ENCODE measurements around the gene PLBD2. TPM values are rescaled to one million over a fixed set of nuclear protein-coding genes. Genes with fewer than 3 reads are reported as not detected.
"Not testable (repeated sequence)": the region's sequence is repeated elsewhere in the genome, so short reads cannot be mapped to it uniquely, and the experiment has no call there.

The PLBD2 gene
- total RNA-seq, 2 donors from 2014 or later, result 13.2 to 14.7 TPM

DNA sequence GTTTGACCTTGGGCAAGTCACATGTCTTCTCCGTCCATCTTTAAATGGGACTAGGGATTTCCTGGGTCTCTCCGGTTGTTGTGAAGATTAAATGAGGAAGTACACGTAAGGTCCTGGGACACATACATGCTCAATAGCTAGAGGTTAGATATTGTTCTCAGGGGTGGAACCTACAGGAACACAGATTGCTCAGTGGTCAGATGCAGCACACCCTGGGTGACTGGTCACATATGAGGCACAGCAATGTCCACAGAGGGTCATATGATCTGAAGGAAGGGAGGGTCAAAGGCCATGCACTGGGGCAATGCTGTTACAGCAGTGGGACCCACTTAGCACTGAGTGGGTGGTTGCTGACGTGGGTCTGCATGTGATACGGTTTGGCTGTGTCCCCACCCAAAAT, 12.0 kb upstream of the PLBD2 start:
- Mint-ChIP-seq H3K4me1 (ENCODE audit: low read depth) (no peaks in the 10 kb centered on the region), H3K9me3 (no peaks in the 10 kb centered on the region), H3K36me3 (ENCODE audit: insufficient read depth in 2 of 2) (no peaks in the 10 kb centered on the region), H3K4me3 (no peak overlapping the region), H3K27me3 (ENCODE audit: low read depth) (no peaks in the 10 kb centered on the region), H3K27ac (no peak overlapping the region)
- DNase-seq (no peak), ATAC-seq (replicated peaks in 1 of 2) (no peak)

DNA sequence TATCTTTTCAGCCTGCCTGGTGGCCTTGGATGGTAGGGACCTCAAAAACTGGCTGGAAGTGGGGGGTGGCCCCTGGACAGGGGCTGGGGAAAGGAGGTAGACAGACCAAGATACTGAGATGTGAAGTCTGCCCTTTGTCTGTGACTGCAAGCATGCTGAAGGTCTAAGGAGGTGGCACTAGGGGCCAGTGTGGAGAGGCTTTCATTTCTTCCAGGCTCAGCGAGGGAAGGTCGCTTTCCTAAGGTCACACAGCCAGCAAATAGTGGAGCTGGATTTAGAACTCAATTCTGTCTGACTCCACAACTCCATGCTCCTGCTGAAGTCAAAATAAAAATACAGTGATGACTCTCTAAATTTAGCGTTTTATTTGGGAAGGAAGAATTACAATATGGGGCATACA, 11.3 kb upstream of the PLBD2 start:
- ATAC-seq (replicated peaks in 1 of 2) (no peak), DNase-seq (no peak)

DNA sequence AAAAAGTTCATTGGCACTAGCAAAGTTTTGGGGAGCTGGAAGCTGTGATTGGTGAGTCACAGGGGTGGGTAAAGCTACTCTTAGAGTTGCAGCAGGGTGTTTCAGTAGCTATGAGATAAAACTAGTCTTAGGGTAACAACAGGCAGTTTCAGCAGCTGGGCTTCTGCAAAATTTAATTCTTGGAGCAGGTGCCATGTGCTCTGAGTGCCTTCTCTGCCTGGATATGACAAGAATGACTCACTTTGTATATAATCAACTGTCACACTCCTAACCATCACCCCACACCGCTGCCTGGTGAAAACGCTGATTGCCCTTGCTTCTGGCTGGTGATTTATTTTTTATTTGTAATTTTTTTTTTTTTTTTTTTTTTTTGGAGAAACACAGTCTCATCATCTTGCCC, 10.5 kb upstream of the PLBD2 start:
- no peaks in the 10 kb centered on the region for H3K36me3 Mint-ChIP-seq (ENCODE audit: insufficient read depth in 2 of 2)
- H3K27ac Mint-ChIP-seq, result no peak overlapping the region
- no peaks in the 10 kb centered on the region for H3K9me3 Mint-ChIP-seq
- DNase-seq (no peak), ATAC-seq (replicated peaks in 1 of 2) (no peak)
- peaks cover 5% of the 10 kb centered on the region for H3K4me1 Mint-ChIP-seq (ENCODE audit: low read depth)
- peaks cover 8% of the 10 kb centered on the region for H3K27me3 Mint-ChIP-seq (ENCODE audit: low read depth)
- H3K4me3 Mint-ChIP-seq, result no peak overlapping the region

More for the DNA sequence above, 11.3 kb upstream of the PLBD2 start:
- Mint-ChIP-seq H3K27me3 (ENCODE audit: low read depth) (no peaks in the 10 kb centered on the region), H3K36me3 (ENCODE audit: insufficient read depth in 2 of 2) (no peaks in the 10 kb centered on the region), H3K9me3 (no peaks in the 10 kb centered on the region), H3K4me1 (ENCODE audit: low read depth) (no peaks in the 10 kb centered on the region), H3K27ac (no peak overlapping the region), H3K4me3 (no peak overlapping the region)

DNA sequence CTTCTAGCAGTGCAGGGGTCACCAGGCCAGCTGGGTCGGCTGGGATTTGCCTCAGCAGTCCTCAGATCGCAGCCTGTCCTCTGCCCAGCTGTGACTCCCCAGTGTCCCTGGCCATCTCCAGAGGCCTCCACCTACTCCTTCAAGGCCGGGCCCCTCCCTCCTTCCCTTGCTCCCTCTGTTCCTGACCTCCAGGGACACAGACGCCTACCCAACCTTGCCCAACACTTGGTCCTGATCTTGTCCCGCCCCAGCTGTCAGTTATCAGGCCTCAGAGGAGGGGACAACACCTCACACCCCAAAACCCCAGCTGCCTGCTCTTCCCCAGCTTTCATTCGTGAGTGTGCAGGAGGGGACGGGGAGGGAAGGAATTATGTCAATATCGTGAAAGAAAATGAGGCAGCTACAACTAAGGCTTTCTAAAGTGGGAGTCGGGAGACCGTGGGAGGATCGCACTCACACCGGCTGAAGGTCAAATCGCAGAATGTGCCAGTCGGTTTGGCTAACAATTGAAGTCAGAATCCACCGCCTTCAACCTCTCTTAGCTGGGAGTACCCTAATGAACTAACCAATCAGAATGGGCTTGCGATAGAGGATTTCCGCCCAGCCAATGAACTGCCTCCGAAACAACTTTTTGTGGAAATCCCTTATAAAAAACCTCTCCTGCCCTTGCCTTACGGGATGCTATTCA, 9.4 kb upstream of the PLBD2 start:
- DNase-seq, result no peak
- no peaks in the 10 kb centered on the region for H3K36me3 Mint-ChIP-seq (ENCODE audit: insufficient read depth in 2 of 2)
- peaks cover 5% of the 10 kb centered on the region for H3K4me1 Mint-ChIP-seq (ENCODE audit: low read depth)
- no peak overlapping the region for H3K4me3 Mint-ChIP-seq
- H3K27ac Mint-ChIP-seq, result no peak overlapping the region
- H3K9me3 Mint-ChIP-seq, result no peaks in the 10 kb centered on the region
- ATAC-seq (replicated peaks in 1 of 2), result no peak
- H3K27me3 Mint-ChIP-seq (ENCODE audit: low read depth), result peaks cover 9% of the 10 kb centered on the region

DNA sequence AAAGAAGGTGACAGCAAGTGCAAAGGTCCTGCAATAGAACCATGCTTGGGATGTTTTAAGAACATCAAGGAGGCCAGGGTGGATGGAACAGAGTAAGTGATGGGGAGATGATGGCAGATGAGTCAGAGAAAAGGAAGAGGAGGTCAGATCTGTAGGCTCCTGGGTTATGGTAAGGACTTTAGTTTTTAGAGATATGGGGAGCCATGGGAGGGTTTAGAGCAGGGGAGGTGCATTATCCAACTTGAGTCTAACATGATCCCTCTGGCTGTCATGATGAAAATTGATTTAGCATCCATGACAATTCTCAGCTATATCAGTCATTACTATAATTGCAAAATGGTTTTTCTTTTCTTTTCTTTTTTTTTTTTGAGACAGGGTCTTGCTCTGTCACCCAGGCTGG, 7.3 kb upstream of the PLBD2 start:
- ATAC-seq (replicated peaks in 1 of 2), result no peak
- H3K27me3 Mint-ChIP-seq (ENCODE audit: low read depth), result peaks cover 9% of the 10 kb centered on the region
- peaks cover 5% of the 10 kb centered on the region for H3K4me1 Mint-ChIP-seq (ENCODE audit: low read depth)

DNA sequence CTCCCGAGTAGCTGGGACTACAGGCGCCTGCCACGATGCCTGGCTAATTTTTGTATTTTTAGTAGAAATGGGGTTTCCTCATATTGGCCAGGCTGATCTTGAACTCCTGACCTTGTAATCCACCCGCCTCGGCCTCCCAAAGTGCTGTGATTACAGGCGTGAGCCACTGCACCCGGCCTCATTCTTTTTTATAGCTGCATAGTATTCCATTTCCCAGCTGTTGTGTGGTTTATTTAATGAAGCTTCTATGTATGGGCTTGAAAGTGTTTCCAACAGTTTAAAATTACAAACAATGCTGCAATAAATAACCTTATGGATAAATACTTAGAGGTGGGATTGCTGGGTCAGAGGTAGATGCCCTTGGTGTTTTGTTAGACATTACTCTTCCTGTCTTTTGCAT, 4.2 kb upstream of the PLBD2 start:
- H3K27me3 Mint-ChIP-seq (ENCODE audit: low read depth); ATAC-seq (replicated peaks in 1 of 2); DNase-seq; H3K36me3 Mint-ChIP-seq (ENCODE audit: insufficient read depth in 2 of 2); H3K4me1 Mint-ChIP-seq (ENCODE audit: low read depth); H3K27ac Mint-ChIP-seq; H3K4me3 Mint-ChIP-seq; H3K9me3 Mint-ChIP-seq: not testable (repeated sequence)

More for the DNA sequence above, 7.3 kb upstream of the PLBD2 start:
- no peaks in the 10 kb centered on the region for H3K9me3 Mint-ChIP-seq
- DNase-seq, result no peak
- no peak overlapping the region for H3K4me3 Mint-ChIP-seq
- no peak overlapping the region for H3K27ac Mint-ChIP-seq
- H3K36me3 Mint-ChIP-seq (ENCODE audit: insufficient read depth in 2 of 2), result no peaks in the 10 kb centered on the region

DNA sequence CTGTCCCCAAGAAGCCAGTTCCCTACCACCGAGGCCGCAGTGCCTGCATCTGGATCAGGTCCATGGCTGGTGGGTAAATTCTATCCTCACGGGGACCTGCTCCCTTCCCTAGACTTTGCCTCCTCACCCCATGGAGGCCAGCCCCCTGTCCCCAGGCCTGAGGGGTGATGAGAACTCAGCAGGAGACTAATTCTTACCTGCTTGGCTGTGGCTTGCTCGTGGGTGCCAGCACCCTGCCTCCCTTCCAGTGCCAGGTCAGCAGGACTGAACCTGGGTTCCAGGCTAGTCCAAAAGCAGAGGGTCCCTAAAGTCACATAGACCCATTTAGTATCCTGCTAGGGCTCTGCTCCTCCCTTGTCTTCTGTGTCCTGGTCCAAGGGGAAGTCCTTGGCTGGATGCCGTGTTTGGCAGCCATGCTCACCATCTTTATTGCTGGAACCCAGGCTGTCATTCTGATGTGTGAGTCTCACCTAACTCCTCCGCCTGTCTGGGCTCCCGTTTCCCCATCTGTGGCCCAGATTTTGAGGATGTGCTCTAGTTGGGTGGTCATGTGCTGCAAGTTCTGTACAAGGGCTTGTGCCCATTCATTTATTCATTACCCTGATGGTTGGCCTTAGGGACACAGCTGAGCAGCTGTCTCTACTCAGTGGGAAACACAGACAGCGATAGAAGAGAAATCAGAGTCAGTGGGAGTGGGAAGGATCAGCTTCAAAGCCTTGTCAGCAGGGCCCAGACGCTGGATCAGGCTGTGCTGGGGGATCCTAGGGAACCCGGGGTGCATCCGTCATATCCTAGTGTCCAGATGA, 949 bp downstream of the PLBD2 start:
- no peaks in the 10 kb centered on the region for H3K9me3 Mint-ChIP-seq
- ATAC-seq (replicated peaks in 1 of 2), result no peak
- peak overlapping the region; percentile 87 to 93 for H3K4me3 Mint-ChIP-seq
- no peak for DNase-seq
- no peaks in the 10 kb centered on the region for H3K27me3 Mint-ChIP-seq (ENCODE audit: low read depth)
- H3K27ac Mint-ChIP-seq, result peak overlapping the region; percentile 75
- peaks cover 15% of the 10 kb centered on the region for H3K4me1 Mint-ChIP-seq (ENCODE audit: low read depth)
- peaks cover 0 to 1% of the 10 kb centered on the region in 2 donors for H3K36me3 Mint-ChIP-seq (ENCODE audit: insufficient read depth in 2 of 2)

DNA sequence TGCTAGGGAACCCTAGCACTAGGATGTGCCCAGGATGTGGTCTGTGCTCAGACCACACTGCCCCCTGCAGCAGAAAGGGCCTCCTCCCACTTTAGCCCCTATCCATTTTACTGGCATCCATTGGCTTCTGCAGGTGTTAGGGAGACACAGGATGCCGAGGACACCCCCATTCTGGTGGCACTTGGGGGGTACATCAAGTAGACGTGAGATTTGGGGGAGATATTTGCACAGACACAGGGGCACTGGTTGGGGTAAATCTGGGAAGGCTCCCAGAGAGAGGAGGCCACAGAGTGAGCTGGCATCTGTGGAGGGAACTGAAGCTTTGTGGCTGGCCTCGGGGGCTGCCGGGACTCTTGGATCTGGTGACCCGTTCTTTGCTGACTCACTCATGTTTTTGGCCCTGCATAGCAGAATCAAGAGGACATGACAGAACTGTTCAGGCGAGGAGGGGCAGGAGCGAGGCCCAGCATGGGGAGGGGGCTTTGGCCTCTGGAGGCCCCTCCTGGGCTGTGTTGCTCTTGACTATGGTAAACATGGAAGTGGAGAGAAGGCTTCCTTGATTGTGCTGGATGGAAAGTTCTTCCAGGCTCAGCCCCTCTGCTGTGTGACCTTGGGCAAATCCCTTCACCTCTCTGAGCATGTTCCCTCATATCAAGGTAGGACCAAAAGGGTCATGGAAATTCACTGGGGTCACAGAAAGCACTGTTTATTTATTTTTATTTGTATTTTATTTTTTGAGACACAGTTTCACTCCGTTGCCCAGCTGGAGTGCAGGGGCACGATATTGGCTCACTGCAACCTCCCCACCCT, 1.8 kb downstream of the PLBD2 start:
- Mint-ChIP-seq H3K4me3 (peak overlapping the region; percentile 87 to 93), H3K36me3 (ENCODE audit: insufficient read depth in 2 of 2) (peaks cover 0 to 1% of the 10 kb centered on the region in 2 donors), H3K4me1 (ENCODE audit: low read depth) (peaks cover 15% of the 10 kb centered on the region), H3K27me3 (ENCODE audit: low read depth) (no peaks in the 10 kb centered on the region), H3K27ac (no peak overlapping the region), H3K9me3 (no peaks in the 10 kb centered on the region)
- DNase-seq, result peak in 1 of 2 donors; percentile 7
- ATAC-seq (replicated peaks in 1 of 2), result no peak

DNA sequence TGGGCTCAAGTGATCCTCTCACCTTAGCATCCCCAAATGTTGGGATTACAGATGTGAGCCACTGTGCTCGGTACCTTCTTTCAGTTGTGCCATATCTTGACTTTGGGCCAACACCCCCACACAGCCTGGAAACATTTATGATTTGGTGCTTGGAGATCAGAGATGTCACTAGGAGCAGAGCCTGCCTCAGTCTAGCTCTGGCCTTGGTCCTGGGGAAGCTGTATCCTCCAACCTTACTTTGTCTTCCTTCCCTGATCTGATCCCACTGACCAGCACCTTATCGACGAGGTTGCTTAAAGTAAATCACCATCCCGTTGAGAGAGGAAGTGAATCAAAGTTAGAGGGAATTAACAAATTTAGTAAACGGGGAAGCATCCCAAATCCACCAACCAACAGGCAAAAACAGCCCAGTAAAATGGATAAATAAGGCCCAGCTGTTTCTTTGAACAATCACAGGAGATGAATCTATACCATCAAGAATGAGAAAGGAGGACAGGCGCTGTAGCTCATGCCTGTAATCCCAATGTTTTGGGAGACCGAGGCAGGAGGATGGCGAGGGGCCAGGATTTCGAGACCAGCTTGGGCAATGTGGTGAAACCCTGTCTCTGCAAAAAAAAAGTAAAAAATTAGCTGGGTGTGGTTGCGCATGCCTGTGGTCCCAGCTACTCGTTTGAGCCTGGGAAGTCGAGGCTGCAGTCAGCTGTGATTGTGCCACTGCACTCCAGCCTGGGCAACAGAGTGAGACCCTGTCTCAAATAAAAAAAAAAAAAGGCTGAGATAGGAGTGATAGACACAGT, 3.4 kb downstream of the PLBD2 start:
- no peak overlapping the region for H3K4me3 Mint-ChIP-seq
- ATAC-seq (replicated peaks in 1 of 2) (no peak), DNase-seq (no peak)
- peaks cover 15% of the 10 kb centered on the region for H3K4me1 Mint-ChIP-seq (ENCODE audit: low read depth)
- H3K9me3 Mint-ChIP-seq, result no peaks in the 10 kb centered on the region
- no peaks in the 10 kb centered on the region for H3K27me3 Mint-ChIP-seq (ENCODE audit: low read depth)
- peaks cover 0 to 1% of the 10 kb centered on the region in 2 donors for H3K36me3 Mint-ChIP-seq (ENCODE audit: insufficient read depth in 2 of 2)
- peak overlapping the region; percentile 35 for H3K27ac Mint-ChIP-seq

DNA sequence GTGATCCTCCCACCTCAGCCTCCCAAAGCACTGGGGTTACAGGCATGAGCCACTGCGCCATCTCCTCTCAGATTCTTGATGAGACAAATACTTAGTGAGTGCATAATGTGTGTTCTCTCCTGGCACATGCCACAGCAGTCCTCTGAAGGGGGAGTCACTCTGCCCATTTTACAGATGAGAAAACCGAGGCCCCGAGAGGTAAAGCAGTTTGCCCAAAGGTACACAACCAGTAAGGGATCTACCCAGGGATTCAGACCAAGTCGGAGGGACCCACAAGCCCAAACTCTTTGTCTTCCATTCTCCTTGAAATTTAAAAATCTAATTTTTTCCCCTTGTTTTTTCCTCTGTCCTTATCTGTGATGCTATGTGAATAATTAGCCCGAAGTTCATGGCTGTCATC, 6.3 kb downstream of the PLBD2 start:
- peak overlapping the region; percentile 51 for H3K27ac Mint-ChIP-seq
- no peak for DNase-seq
- H3K4me3 Mint-ChIP-seq, result no peak overlapping the region
- peaks cover 0 to 1% of the 10 kb centered on the region in 2 donors for H3K36me3 Mint-ChIP-seq (ENCODE audit: insufficient read depth in 2 of 2)
- H3K4me1 Mint-ChIP-seq (ENCODE audit: low read depth), result peaks cover 11% of the 10 kb centered on the region
- no peaks in the 10 kb centered on the region for H3K27me3 Mint-ChIP-seq (ENCODE audit: low read depth)
- H3K9me3 Mint-ChIP-seq, result no peaks in the 10 kb centered on the region
- no peak for ATAC-seq (replicated peaks in 1 of 2)

DNA sequence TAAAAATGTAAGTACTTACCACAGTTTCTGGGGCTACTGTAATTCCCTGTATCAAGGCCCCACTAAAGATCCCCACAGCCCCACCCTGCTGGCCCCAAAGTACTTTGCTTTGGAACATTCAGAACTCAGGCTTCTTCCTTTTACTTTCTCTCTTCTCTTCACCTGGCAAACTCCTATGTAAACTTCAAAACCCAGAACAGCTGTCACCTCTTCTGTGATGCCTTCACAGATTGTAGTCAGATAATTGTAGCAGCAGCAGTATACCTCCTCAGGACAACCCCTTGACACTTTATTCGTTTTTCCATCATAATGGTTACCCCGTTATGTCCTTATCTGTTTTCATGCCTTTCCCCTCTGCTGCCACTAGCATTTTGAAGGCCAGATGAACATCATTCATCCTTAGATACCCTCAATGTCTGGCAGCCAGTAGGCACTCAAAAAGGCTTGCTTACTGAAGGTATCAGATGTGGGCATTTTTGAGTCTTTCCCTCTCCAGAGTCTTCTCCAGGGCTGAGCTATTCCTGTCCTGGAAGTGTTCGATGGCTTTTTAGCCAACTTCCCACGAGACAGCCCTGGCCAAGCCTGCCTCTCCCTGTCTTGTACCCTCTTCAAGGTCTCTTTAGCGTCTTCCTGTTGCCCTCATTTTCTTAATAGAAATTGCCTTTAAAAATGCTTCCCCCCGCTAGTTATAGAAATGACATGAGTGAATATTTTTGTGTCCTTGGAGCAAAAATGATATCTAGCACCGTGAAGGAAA, 7.4 kb downstream of the PLBD2 start:
- Mint-ChIP-seq H3K36me3 (ENCODE audit: insufficient read depth in 2 of 2) (peaks cover 0 to 1% of the 10 kb centered on the region in 2 donors), H3K9me3 (no peaks in the 10 kb centered on the region), H3K27ac (no peak overlapping the region), H3K4me1 (ENCODE audit: low read depth) (peaks cover 4% of the 10 kb centered on the region), H3K27me3 (ENCODE audit: low read depth) (no peaks in the 10 kb centered on the region), H3K4me3 (no peak overlapping the region)
- DNase-seq, result no peak
- no peak for ATAC-seq (replicated peaks in 1 of 2)

DNA sequence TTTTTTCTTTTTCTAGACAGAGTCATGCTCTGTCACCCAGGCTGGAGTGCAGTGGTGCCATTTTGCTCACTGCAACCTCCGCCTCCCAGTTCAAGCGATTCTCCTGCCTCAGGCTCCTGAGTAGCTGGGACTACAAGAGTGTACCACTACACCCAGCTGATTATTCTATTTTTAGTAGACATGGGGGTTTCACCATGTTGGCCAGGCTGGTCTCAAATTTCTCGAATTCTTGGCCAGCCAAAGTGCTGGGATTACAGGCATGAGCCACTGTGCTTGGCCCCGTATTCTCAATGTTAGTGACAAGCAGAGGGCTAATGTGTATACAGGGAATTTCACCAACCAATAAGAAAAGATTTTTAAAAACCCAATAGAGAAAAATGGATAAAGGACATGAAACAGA, 8.4 kb downstream of the PLBD2 start:
- no peaks in the 10 kb centered on the region for H3K36me3 Mint-ChIP-seq (ENCODE audit: insufficient read depth in 2 of 2)
- ATAC-seq (replicated peaks in 1 of 2) (no peak), DNase-seq (no peak)
- H3K9me3 Mint-ChIP-seq, result no peaks in the 10 kb centered on the region
- peaks cover 4% of the 10 kb centered on the region for H3K4me1 Mint-ChIP-seq (ENCODE audit: low read depth)
- H3K4me3 Mint-ChIP-seq, result no peak overlapping the region
- no peaks in the 10 kb centered on the region for H3K27me3 Mint-ChIP-seq (ENCODE audit: low read depth)
- H3K27ac Mint-ChIP-seq, result no peak overlapping the region

Data from activated T-cell treated with anti-CD3 and anti-CD28 coated beads, Interleukin-2, amount 50 U/mL, for 72 hours (primary cell).